ENCODE results near the gene BCLAF3. TPM values are rescaled to one million over a fixed set of nuclear protein-coding genes. Genes with fewer than 3 reads are reported as not detected.

The BCLAF3 gene
- total RNA-seq, 1 experiment from 2014 or later: 5.7 TPM

GRCh38 chrX:20032201-20032600 is 41.3 kb upstream of the BCLAF3 start:
- no peaks in the 10 kb centered on the region for H3K27me3 ChIP-seq (replicated peaks; ENCODE audit: control insufficient read depth, insufficient read depth, low read length)
- Mint-ChIP-seq H3K9me3 (ENCODE audit: unreplicated experiment) (no peaks in the 10 kb centered on the region), H3K4me3 (ENCODE audit: unreplicated experiment) (no peak overlapping the region), H3K27ac (ENCODE audit: unreplicated experiment) (peak overlapping the region; percentile 28), H3K27me3 (ENCODE audit: insufficient read depth, unreplicated experiment) (no peaks in the 10 kb centered on the region), H3K4me1 (ENCODE audit: low read depth, unreplicated experiment) (peaks cover 7% of the 10 kb centered on the region), H3K36me3 (ENCODE audit: insufficient read depth, unreplicated experiment) (peaks cover 28% of the 10 kb centered on the region)
- peaks cover 37% of the 10 kb centered on the region for H3K4me1 ChIP-seq
- H3K9me3 ChIP-seq: no peaks in the 10 kb centered on the region
- ChIA-PET POLR2A (no interaction called here), CTCF (no interaction called here)
- H3K36me3 ChIP-seq (ENCODE audit: control insufficient read depth, insufficient read depth, low read length): no peaks in the 10 kb centered on the region
- no TSS peak for BruUV-seq (replicated peaks)
- DNase-seq: no peak
- H3K4me3 ChIP-seq (ENCODE audit: low read depth, low read length): no peak overlapping the region
- intact Hi-C loops (cut with micrococcal nuclease; ENCODE audit: unreplicated experiment): no loop called here
- no peak for TF ChIP-seq CTCF (IDR thresholded peaks at IDR 0.05; ENCODE audit: insufficient read depth in 1 of 2, low read depth in 1 of 2, low read length in 1 of 2, severe bottlenecking in 1 of 2, unreplicated experiment in 1 of 2)

- Mint-ChIP-seq H3K36me3 (ENCODE audit: insufficient read depth, unreplicated experiment) (peaks cover 33% of the 10 kb centered on the region), H3K4me3 (ENCODE audit: unreplicated experiment) (peak overlapping the region; percentile 35), H3K27ac (ENCODE audit: unreplicated experiment) (peak overlapping the region; percentile 61), H3K27me3 (ENCODE audit: insufficient read depth, unreplicated experiment) (no peaks in the 10 kb centered on the region), H3K4me1 (ENCODE audit: low read depth, unreplicated experiment) (peaks cover 7% of the 10 kb centered on the region), H3K9me3 (ENCODE audit: unreplicated experiment) (no peaks in the 10 kb centered on the region)
- no peaks in the 10 kb centered on the region for H3K27me3 ChIP-seq (replicated peaks; ENCODE audit: control insufficient read depth, insufficient read depth, low read length)
- H3K36me3 ChIP-seq (ENCODE audit: control insufficient read depth, insufficient read depth, low read length): 0 out of 2 replicates have a peak, but pooled peaks cover 2% of the 10 kb centered on the region
- TF ChIP-seq CTCF (IDR thresholded peaks at IDR 0.05; ENCODE audit: insufficient read depth in 1 of 2, low read depth in 1 of 2, low read length in 1 of 2, severe bottlenecking in 1 of 2, unreplicated experiment in 1 of 2): no peak
- peaks cover 45% of the 10 kb centered on the region for H3K4me1 ChIP-seq
- H3K4me3 ChIP-seq (ENCODE audit: low read depth, low read length): no peak overlapping the region
- no peaks in the 10 kb centered on the region for H3K9me3 ChIP-seq
- no TSS peak for BruUV-seq (replicated peaks)
- ChIA-PET POLR2A (no interaction called here), CTCF (interaction anchor here (0.8 to 1.2 kb wide), 2 partner anchors 14 to 22 kb away, joined by 3 to 9 read pairs; no protein-coding TSS in a partner anchor)
- intact Hi-C loops (cut with micrococcal nuclease; ENCODE audit: unreplicated experiment): loop anchor here (2.0 kb wide), 1 partner anchor 37 kb away; no protein-coding TSS in a partner anchor
- peak; percentile 73 to 78 for DNase-seq
These were observed 38.9 kb upstream of the BCLAF3 start for GRCh38 chrX:20029728-20030127.

- intact Hi-C loops (cut with micrococcal nuclease; ENCODE audit: unreplicated experiment): loop anchor here (2.0 kb wide), 1 partner anchor 38 kb away; no protein-coding TSS in a partner anchor
- peak; percentile 45 to 66 for DNase-seq
- Mint-ChIP-seq H3K9me3 (ENCODE audit: unreplicated experiment) (no peaks in the 10 kb centered on the region), H3K27me3 (ENCODE audit: insufficient read depth, unreplicated experiment) (no peaks in the 10 kb centered on the region), H3K4me3 (ENCODE audit: unreplicated experiment) (no peak overlapping the region), H3K36me3 (ENCODE audit: insufficient read depth, unreplicated experiment) (peaks cover 34% of the 10 kb centered on the region), H3K4me1 (ENCODE audit: low read depth, unreplicated experiment) (peaks cover 7% of the 10 kb centered on the region), H3K27ac (ENCODE audit: unreplicated experiment) (peak overlapping the region; percentile 55)
- 0 out of 2 replicates have a peak, but pooled peaks cover 2% of the 10 kb centered on the region for H3K36me3 ChIP-seq (ENCODE audit: control insufficient read depth, insufficient read depth, low read length)
- BruUV-seq (replicated peaks): no TSS peak
- POLR2A ChIA-PET: no interaction called here
- no peaks in the 10 kb centered on the region for H3K27me3 ChIP-seq (replicated peaks; ENCODE audit: control insufficient read depth, insufficient read depth, low read length)
- H3K9me3 ChIP-seq: no peaks in the 10 kb centered on the region
- H3K4me1 ChIP-seq: peaks cover 45% of the 10 kb centered on the region
- TF ChIP-seq CTCF (IDR thresholded peaks at IDR 0.05; ENCODE audit: insufficient read depth in 1 of 2, low read depth in 1 of 2, low read length in 1 of 2, severe bottlenecking in 1 of 2, unreplicated experiment in 1 of 2): no peak
- CTCF ChIA-PET: interaction anchor here (0.6 to 1.2 kb wide), 2 partner anchors 21 to 39 kb away, joined by 3 to 9 read pairs; no protein-coding TSS in a partner anchor
- H3K4me3 ChIP-seq (ENCODE audit: low read depth, low read length): no peak overlapping the region
These were observed 37.7 kb upstream of the BCLAF3 start for GRCh38 chrX:20028588-20028987.

Data from Caco-2 (cell line).